Measurements from ENCODE around the gene AEBP1. TPM values are rescaled to one million over a fixed set of nuclear protein-coding genes. Genes with fewer than 3 reads are reported as not detected.

Gene AEBP1
- total RNA-seq, 1 experiment from 2014 or later, result not detected

GRCh38 chr7:44132039-44132438 is 27.9 kb downstream of the AEBP1 start:
- H3K4me1 ChIP-seq (ENCODE audit: low read length), result peaks cover 10% of the 10 kb centered on the region
- H4K20me1 ChIP-seq (ENCODE audit: insufficient read depth, low read depth, low read length), result no peaks in the 10 kb centered on the region
- no peak overlapping the region for H3K9ac ChIP-seq (ENCODE audit: low read length)
- no peak overlapping the region for H3K4me3 ChIP-seq (ENCODE audit: low read length)
- H3K79me2 ChIP-seq (ENCODE audit: low read length), result no peaks in the 10 kb centered on the region
- H3K27ac ChIP-seq (ENCODE audit: low read length), result no peak overlapping the region
- no peaks in the 10 kb centered on the region for H3K36me3 ChIP-seq (ENCODE audit: insufficient read depth, low read length)
- no peaks in the 10 kb centered on the region for H3K9me3 ChIP-seq (ENCODE audit: low read length)
- no peaks in the 10 kb centered on the region for H3K9me2 ChIP-seq (replicated peaks; ENCODE audit: insufficient read depth, low read length)
- no peak overlapping the region for H2AFZ ChIP-seq (ENCODE audit: low read length)
- DNase-seq, result no peak
- H3K27me3 ChIP-seq (ENCODE audit: low read length), result no peaks in the 10 kb centered on the region
- no peak overlapping the region for H3K4me2 ChIP-seq (ENCODE audit: low read depth, low read length, poor library complexity, severe bottlenecking)

DNA sequence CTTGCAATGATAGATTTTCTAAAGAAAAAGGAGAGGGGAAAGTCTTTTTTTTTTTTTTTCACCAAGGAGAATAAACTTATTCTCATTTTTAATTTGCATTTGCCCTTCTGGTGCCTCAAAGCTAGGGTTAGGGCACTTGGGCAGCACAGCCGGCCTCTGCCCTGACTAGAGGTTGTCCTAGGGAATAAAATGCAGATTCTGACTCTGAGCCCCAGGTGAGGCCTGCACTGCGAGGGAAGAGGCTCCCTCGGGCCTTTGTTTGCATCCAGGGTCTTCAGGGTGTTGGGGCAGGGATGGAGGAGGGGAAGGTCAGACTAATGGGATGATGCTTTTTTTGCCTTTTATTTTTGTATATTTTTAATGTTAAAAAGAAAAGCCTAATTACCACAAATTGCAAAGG is 29.1 kb downstream of the AEBP1 start:
- Histone ChIP-seq H2AFZ (ENCODE audit: low read length) (no peak overlapping the region), H3K9ac (ENCODE audit: low read length) (no peak overlapping the region), H3K79me2 (ENCODE audit: low read length) (no peaks in the 10 kb centered on the region), H3K27me3 (ENCODE audit: low read length) (no peaks in the 10 kb centered on the region), H3K9me2 (replicated peaks; ENCODE audit: insufficient read depth, low read length) (no peaks in the 10 kb centered on the region), H3K36me3 (ENCODE audit: insufficient read depth, low read length) (no peaks in the 10 kb centered on the region), H4K20me1 (ENCODE audit: insufficient read depth, low read depth, low read length) (no peaks in the 10 kb centered on the region), H3K4me2 (ENCODE audit: low read depth, low read length, poor library complexity, severe bottlenecking) (no peak overlapping the region), H3K9me3 (ENCODE audit: low read length) (no peaks in the 10 kb centered on the region), H3K27ac (ENCODE audit: low read length) (no peak overlapping the region), H3K4me1 (ENCODE audit: low read length) (no peaks in the 10 kb centered on the region), H3K4me3 (ENCODE audit: low read length) (no peak overlapping the region)
- DNase-seq, result no peak

GRCh38 chr7:44134943-44135628 is 30.9 kb downstream of the AEBP1 start:
- Histone ChIP-seq H3K27ac (ENCODE audit: low read length) (no peak overlapping the region), H3K4me3 (ENCODE audit: low read length) (no peak overlapping the region), H3K9ac (ENCODE audit: low read length) (no peak overlapping the region), H3K27me3 (ENCODE audit: low read length) (no peaks in the 10 kb centered on the region), H2AFZ (ENCODE audit: low read length) (no peak overlapping the region), H3K4me1 (ENCODE audit: low read length) (no peaks in the 10 kb centered on the region), H3K4me2 (ENCODE audit: low read depth, low read length, poor library complexity, severe bottlenecking) (no peak overlapping the region), H3K36me3 (ENCODE audit: insufficient read depth, low read length) (no peaks in the 10 kb centered on the region), H3K9me3 (ENCODE audit: low read length) (no peaks in the 10 kb centered on the region), H4K20me1 (ENCODE audit: insufficient read depth, low read depth, low read length) (no peaks in the 10 kb centered on the region), H3K9me2 (replicated peaks; ENCODE audit: insufficient read depth, low read length) (no peaks in the 10 kb centered on the region), H3K79me2 (ENCODE audit: low read length) (no peaks in the 10 kb centered on the region)
- no peak for DNase-seq

DNA sequence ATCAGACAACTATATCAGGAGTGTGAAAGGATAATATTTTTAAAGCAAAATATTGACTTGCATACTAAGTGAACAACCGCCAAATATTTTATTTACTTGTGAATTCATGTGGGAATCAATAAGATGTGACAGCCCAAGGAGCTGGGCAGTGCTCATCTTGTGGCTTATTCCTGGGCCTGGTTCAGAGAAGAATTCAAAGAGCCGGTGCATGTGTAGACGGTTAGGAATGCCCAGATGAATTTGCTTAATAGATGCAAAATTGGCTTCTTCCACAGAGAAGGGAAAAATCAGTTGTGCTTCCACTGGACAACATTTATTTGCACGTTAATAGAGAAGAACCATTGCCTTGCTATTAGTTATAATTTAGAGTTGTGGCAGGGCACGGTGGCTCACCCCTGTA is 32.6 kb downstream of the AEBP1 start:
- Histone ChIP-seq H4K20me1 (ENCODE audit: insufficient read depth, low read depth, low read length) (no peaks in the 10 kb centered on the region), H2AFZ (ENCODE audit: low read length) (no peak overlapping the region), H3K27me3 (ENCODE audit: low read length) (no peaks in the 10 kb centered on the region), H3K9me2 (replicated peaks; ENCODE audit: insufficient read depth, low read length) (no peaks in the 10 kb centered on the region), H3K79me2 (ENCODE audit: low read length) (no peaks in the 10 kb centered on the region), H3K4me1 (ENCODE audit: low read length) (no peaks in the 10 kb centered on the region), H3K9ac (ENCODE audit: low read length) (no peak overlapping the region), H3K36me3 (ENCODE audit: insufficient read depth, low read length) (no peaks in the 10 kb centered on the region), H3K4me3 (ENCODE audit: low read length) (no peak overlapping the region), H3K9me3 (ENCODE audit: low read length) (no peaks in the 10 kb centered on the region), H3K4me2 (ENCODE audit: low read depth, low read length, poor library complexity, severe bottlenecking) (no peak overlapping the region), H3K27ac (ENCODE audit: low read length) (no peak overlapping the region)
- DNase-seq, result no peak

GRCh38 chr7:44138698-44139097 is 34.6 kb downstream of the AEBP1 start:
- no peak overlapping the region for H3K9ac ChIP-seq (ENCODE audit: low read length)
- H3K36me3 ChIP-seq (ENCODE audit: insufficient read depth, low read length), result no peaks in the 10 kb centered on the region
- H3K79me2 ChIP-seq (ENCODE audit: low read length), result no peaks in the 10 kb centered on the region
- no peaks in the 10 kb centered on the region for H3K9me3 ChIP-seq (ENCODE audit: low read length)
- no peak for DNase-seq
- no peaks in the 10 kb centered on the region for H3K4me1 ChIP-seq (ENCODE audit: low read length)
- no peak overlapping the region for H3K4me3 ChIP-seq (ENCODE audit: low read length)
- no peaks in the 10 kb centered on the region for H3K27me3 ChIP-seq (ENCODE audit: low read length)
- H2AFZ ChIP-seq (ENCODE audit: low read length), result no peak overlapping the region
- no peak overlapping the region for H3K27ac ChIP-seq (ENCODE audit: low read length)
- H3K9me2 ChIP-seq (replicated peaks; ENCODE audit: insufficient read depth, low read length), result no peaks in the 10 kb centered on the region
- no peaks in the 10 kb centered on the region for H4K20me1 ChIP-seq (ENCODE audit: insufficient read depth, low read depth, low read length)
- no peak overlapping the region for H3K4me2 ChIP-seq (ENCODE audit: low read depth, low read length, poor library complexity, severe bottlenecking)

DNA sequence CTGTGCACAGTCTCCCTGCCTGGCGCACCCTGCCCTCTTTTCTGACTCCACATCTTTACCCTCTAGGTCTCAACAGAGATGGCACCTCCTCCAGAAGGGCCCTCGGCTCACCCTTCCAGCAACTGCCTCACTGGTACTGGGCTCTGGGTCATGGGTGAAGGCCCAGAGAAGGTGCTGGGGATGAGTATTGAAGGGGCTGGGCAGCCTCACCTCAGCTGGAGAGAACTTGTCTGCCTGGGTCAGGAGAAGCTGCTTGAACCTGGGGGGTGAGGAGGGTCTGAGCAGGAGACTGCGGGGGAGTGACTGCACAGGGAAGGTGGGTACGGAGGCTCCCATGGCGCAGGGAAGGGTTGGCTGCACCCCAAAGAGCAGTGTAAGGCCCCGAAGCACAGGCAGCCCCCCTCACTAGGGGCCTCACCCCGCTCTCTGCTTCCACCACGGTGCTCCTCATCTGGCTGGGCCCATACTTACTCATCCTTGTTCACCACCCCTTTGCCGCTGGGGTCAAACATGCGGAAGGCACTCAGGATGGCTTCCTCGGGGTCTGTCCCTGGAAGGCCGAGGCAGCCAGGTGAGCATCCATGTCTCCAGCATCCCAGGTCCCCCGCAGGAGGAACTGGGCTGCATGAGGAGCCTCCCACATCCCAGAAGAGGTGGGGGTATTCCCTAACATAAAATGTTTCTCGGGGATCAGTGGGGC is 35.3 kb downstream of the AEBP1 start:
- Histone ChIP-seq H3K27ac (ENCODE audit: low read length) (no peak overlapping the region), H3K79me2 (ENCODE audit: low read length) (no peaks in the 10 kb centered on the region), H3K4me2 (ENCODE audit: low read depth, low read length, poor library complexity, severe bottlenecking) (no peak overlapping the region), H3K9me2 (replicated peaks; ENCODE audit: insufficient read depth, low read length) (no peaks in the 10 kb centered on the region), H3K27me3 (ENCODE audit: low read length) (no peaks in the 10 kb centered on the region), H2AFZ (ENCODE audit: low read length) (no peak overlapping the region), H3K4me1 (ENCODE audit: low read length) (no peaks in the 10 kb centered on the region), H4K20me1 (ENCODE audit: insufficient read depth, low read depth, low read length) (no peaks in the 10 kb centered on the region), H3K4me3 (ENCODE audit: low read length) (no peak overlapping the region), H3K9me3 (ENCODE audit: low read length) (no peaks in the 10 kb centered on the region), H3K36me3 (ENCODE audit: insufficient read depth, low read length) (no peaks in the 10 kb centered on the region), H3K9ac (ENCODE audit: low read length) (no peak overlapping the region)
- DNase-seq, result no peak

GRCh38 chr7:44140341-44140740 is 36.2 kb downstream of the AEBP1 start:
- Histone ChIP-seq H3K9me3 (ENCODE audit: low read length) (no peaks in the 10 kb centered on the region), H3K79me2 (ENCODE audit: low read length) (no peaks in the 10 kb centered on the region), H4K20me1 (ENCODE audit: insufficient read depth, low read depth, low read length) (no peaks in the 10 kb centered on the region), H3K36me3 (ENCODE audit: insufficient read depth, low read length) (no peaks in the 10 kb centered on the region), H3K4me1 (ENCODE audit: low read length) (no peaks in the 10 kb centered on the region), H3K27ac (ENCODE audit: low read length) (no peak overlapping the region), H3K4me3 (ENCODE audit: low read length) (no peak overlapping the region), H3K9ac (ENCODE audit: low read length) (no peak overlapping the region), H2AFZ (ENCODE audit: low read length) (no peak overlapping the region), H3K27me3 (ENCODE audit: low read length) (no peaks in the 10 kb centered on the region), H3K9me2 (replicated peaks; ENCODE audit: insufficient read depth, low read length) (no peaks in the 10 kb centered on the region), H3K4me2 (ENCODE audit: low read depth, low read length, poor library complexity, severe bottlenecking) (no peak overlapping the region)
- no peak for DNase-seq

- H4K20me1 ChIP-seq (ENCODE audit: insufficient read depth, low read depth, low read length), result no peaks in the 10 kb centered on the region
- H3K9ac ChIP-seq (ENCODE audit: low read length), result no peak within 1 kb of the TSS
- no peak within 1 kb of the TSS for H3K4me2 ChIP-seq (ENCODE audit: low read depth, low read length, poor library complexity, severe bottlenecking)
- H2AFZ ChIP-seq (ENCODE audit: low read length), result no peak within 1 kb of the TSS
- H3K9me2 ChIP-seq (replicated peaks; ENCODE audit: insufficient read depth, low read length), result no peaks in the 10 kb centered on the region
- H3K4me1 ChIP-seq (ENCODE audit: low read length), result no peaks in the 10 kb centered on the region
- H3K9me3 ChIP-seq (ENCODE audit: low read length), result no peaks in the 10 kb centered on the region
- DNase-seq, result no peak
- H3K4me3 ChIP-seq (ENCODE audit: low read length), result no peak within 1 kb of the TSS
- no peaks in the 10 kb centered on the region for H3K27me3 ChIP-seq (ENCODE audit: low read length)
- H3K27ac ChIP-seq (ENCODE audit: low read length), result no peak within 1 kb of the TSS
- no peaks in the 10 kb centered on the region for H3K79me2 ChIP-seq (ENCODE audit: low read length)
- no peaks in the 10 kb centered on the region for H3K36me3 ChIP-seq (ENCODE audit: insufficient read depth, low read length)
Observed at GRCh38 chr7:44141221-44141850, 37.2 kb downstream of the AEBP1 start, which contains the start of gene MYL7. Gene MYL7, minus strand, starts transcription at chr7:44141332. Its CDS starts 27 bp downstream, at chr7:44141305.

All from Karpas-422 (cell line).